Gastroesophageal sphincter (tissue), 4 donors: ENCODE measurements around the gene PLK1. TPM values are rescaled to one million over a fixed set of nuclear protein-coding genes. Genes with fewer than 3 reads are reported as not detected.

ENCODE experiments used
- ATAC-seq: fragments of 150-250 bp; one replicate; pipeline ENCODE4 v1.9.1; 2016; ENCODE audit warnings: mild to moderate bottlenecking, moderate library complexity
- H3K27ac ChIP-seq, 4 donors: fragments of 200-600 bp; sonication (generic) in 3 of 4; 1 replicate in 3 of 4; 2 replicates in 1 of 4; pipeline ENCODE4 v1.5.1; 2016 to 2019
- H3K27me3 ChIP-seq: fragments of 200-600 bp; sonication (generic); one replicate; pipeline ENCODE4 v1.5.1; 2019
- H3K36me3 ChIP-seq, 2 donors: fragments of 200-600 bp; sonication (generic); one replicate each; pipeline ENCODE4 v1.5.1; 2019; ENCODE audit warnings: control low read depth in 1 of 2
- H3K4me1 ChIP-seq, 3 donors: fragments of 200-600 bp; sonication (generic); 1 replicate in 2 of 3; 2 replicates in 1 of 3; pipeline ENCODE4 v1.5.1; 2016 to 2019; ENCODE audit warnings: control low read depth in 2 of 3
- H3K4me3 ChIP-seq, 2 donors: fragments of 200-600 bp; sonication (generic); one replicate each; pipeline ENCODE4 v1.5.1; 2019; ENCODE audit warnings: mild to moderate bottlenecking in 1 of 2, moderate library complexity in 1 of 2
- H3K9me3 ChIP-seq, 3 donors: fragments of 200-600 bp; sonication (generic); one replicate each; pipeline ENCODE4 v1.5.1; 2017 to 2019; ENCODE audit warnings: control low read depth in 2 of 3
- CTCF ChIP-seq, 4 experiments: fragments of 200-600 bp in 2 of 4; fragments of 450-650 bp in 2 of 4; sonication (generic) in 1 of 4; IDR thresholded peaks; one replicate each; pipeline ENCODE4 v1.5.1; 2017 to 2019; ENCODE audit warnings: antibody characterized with exemption in 4 of 4, mild to moderate bottlenecking in 2 of 4, moderate library complexity in 2 of 4
- EP300 ChIP-seq: sonication (generic); formaldehyde crosslinking; IDR thresholded peaks from one replicate; pipeline ENCODE4 v1.6.1; 2017; ENCODE audit warnings: antibody characterized with exemption, mild to moderate bottlenecking
- POLR2A ChIP-seq, 2 donors: fragments of 450-650 bp; IDR thresholded peaks; one replicate each; pipeline ENCODE4 v1.6.1; 2017; ENCODE audit warnings: antibody characterized with exemption in 2 of 2, mild to moderate bottlenecking in 2 of 2, moderate library complexity in 1 of 2
- POLR2AphosphoS5 ChIP-seq: sonication (generic); formaldehyde crosslinking; IDR thresholded peaks from one replicate; pipeline ENCODE4 v1.6.1; 2017; ENCODE audit warnings: antibody characterized with exemption
- WGBS, 2 donors: methylation state at CpG; one replicate each; pipeline ENCODE4 v1.1.5; 2018; ENCODE audit warnings: low coverage in 1 of 2; 5-methylcytosine and 5-hydroxymethylcytosine counted together
- total RNA-seq, 4 donors: library from RNA; depleted of rRNA; stranded (reverse); fragments of >200 nt; gene quantifications; one replicate each; pipeline ENCODE4 v1.1.0, GENCODE V29; 2016

PLK1 gene
- total RNA-seq, 4 donors from 2014 or later, result 0.94 to 3.3 (median 1.3) TPM

GRCh38 chr16:23704772-23705516 lies 26.3 kb downstream of the PLK1 start:
- WGBS, 2 donors, result 80 to 82% methylated on average over 1 to 10 of the region's 22 CpGs
- ATAC-seq, result no peak

GRCh38 chr16:23705517-23705902 lies 26.8 kb downstream of the PLK1 start:
- no peaks in the 10 kb centered on the region for H3K36me3 ChIP-seq
- no peak for ATAC-seq

More at GRCh38 chr16:23704772-23705516, 26.3 kb downstream of the PLK1 start:
- Histone ChIP-seq H3K4me1 (no peaks in the 10 kb centered on the region), H3K9me3 (peaks cover 0 to 28% (median 0%) of the 10 kb centered on the region in 3 donors), H3K4me3 (no peak overlapping the region), H3K36me3 (no peaks in the 10 kb centered on the region), H3K27me3 (peaks cover 46% of the 10 kb centered on the region), H3K27ac (no peak overlapping the region)
- no peak for TF ChIP-seq POLR2AphosphoS5
- TF ChIP-seq CTCF (IDR thresholded peaks at IDR 0.05), result no peak
- TF ChIP-seq EP300, result no peak
- no peak for TF ChIP-seq POLR2A (IDR thresholded peaks at IDR 0.05)

GRCh38 chr16:23706439-23706838 lies 27.8 kb downstream of the PLK1 start:
- Histone ChIP-seq H3K9me3 (peaks cover 0 to 41% (median 0%) of the 10 kb centered on the region in 3 donors), H3K27ac (no peak overlapping the region), H3K36me3 (no peaks in the 10 kb centered on the region), H3K4me3 (no peak overlapping the region), H3K27me3 (peaks cover 44% of the 10 kb centered on the region), H3K4me1 (no peaks in the 10 kb centered on the region)
- WGBS, 2 donors, result no CpG with 5 or more reads among the region's 4 CpGs
- ATAC-seq, result no peak
- TF ChIP-seq POLR2AphosphoS5 (no peak), POLR2A (IDR thresholded peaks at IDR 0.05) (no peak), EP300 (no peak), CTCF (IDR thresholded peaks at IDR 0.05) (no peak)

More at GRCh38 chr16:23705517-23705902, 26.8 kb downstream of the PLK1 start:
- H3K27ac ChIP-seq, result no peak overlapping the region
- no peak overlapping the region for H3K4me3 ChIP-seq
- no peak for TF ChIP-seq POLR2AphosphoS5
- no peak for TF ChIP-seq CTCF (IDR thresholded peaks at IDR 0.05)
- TF ChIP-seq POLR2A (IDR thresholded peaks at IDR 0.05), result no peak
- TF ChIP-seq EP300, result no peak
- WGBS, 2 donors, result 89% methylated on average over 1 of the region's 2 CpGs; no CpG with 5 or more reads in 1 of the 2 donors
- H3K4me1 ChIP-seq, result no peaks in the 10 kb centered on the region
- H3K27me3 ChIP-seq, result peaks cover 42% of the 10 kb centered on the region
- peaks cover 0 to 34% (median 0%) of the 10 kb centered on the region in 3 donors for H3K9me3 ChIP-seq

GRCh38 chr16:23709536-23709935 lies 30.8 kb downstream of the PLK1 start:
- no peak overlapping the region for H3K4me3 ChIP-seq
- peaks cover 0 to 30% (median 0%) of the 10 kb centered on the region in 3 donors for H3K9me3 ChIP-seq
- TF ChIP-seq POLR2AphosphoS5 (no peak), POLR2A (IDR thresholded peaks at IDR 0.05) (no peak), EP300 (no peak), CTCF (IDR thresholded peaks at IDR 0.05) (no peak)
- H3K27ac ChIP-seq, result no peak overlapping the region
- no peaks in the 10 kb centered on the region for H3K36me3 ChIP-seq
- H3K4me1 ChIP-seq, result no peaks in the 10 kb centered on the region
- H3K27me3 ChIP-seq, result peaks cover 68% of the 10 kb centered on the region
- ATAC-seq, result no peak

- Histone ChIP-seq H3K36me3 (no peaks in the 10 kb centered on the region), H3K9me3 (peaks cover 0 to 30% (median 0%) of the 10 kb centered on the region in 3 donors), H3K4me3 (no peak overlapping the region), H3K27me3 (peaks cover 69% of the 10 kb centered on the region), H3K4me1 (no peaks in the 10 kb centered on the region), H3K27ac (no peak overlapping the region)
- no peak for ATAC-seq
- 75% methylated on average over 2 of the region's 2 CpGs; no CpG with 5 or more reads in 1 of the 2 donors for WGBS, 2 donors
- TF ChIP-seq POLR2AphosphoS5 (no peak), CTCF (IDR thresholded peaks at IDR 0.05) (no peak), EP300 (no peak), POLR2A (IDR thresholded peaks at IDR 0.05) (no peak)
Measured at GRCh38 chr16:23710008-23710407, 31.3 kb downstream of the PLK1 start.
